NT2/D1 (cell line): ENCODE measurements around the gene IPMK.

Experiments used
- SUZ12 ChIP-seq: IDR thresholded peaks from 2 replicates; pipeline ENCODE4 v1.6.1; 2011; ENCODE audit not compliant: insufficient read length, insufficient read depth; ENCODE audit errors: extremely low read depth
- ZNF274 ChIP-seq: IDR thresholded peaks from 2 replicates; pipeline ENCODE4 v1.6.1; 2011; ENCODE audit warnings: mild to moderate bottlenecking, low read depth, low read length

GRCh38 chr10:58316874-58317273, 49.2 kb upstream of the IPMK start:
- no peak for TF ChIP-seq SUZ12
- no peak for TF ChIP-seq ZNF274
